HFF-Myc (cell line): ENCODE results near the gene UPB1.

ENCODE experiments used
- DNase-seq: peaks from one replicate; pipeline ENCODE4 v3.0.0-alpha.2; 2011; ENCODE audit warnings: low read depth; ENCODE audit errors: extremely low read depth
- H3K4me3 ChIP-seq: replicated peaks from 2 replicates; pipeline ENCODE4 v1.5.1; 2011; ENCODE audit warnings: low read depth, mild to moderate bottlenecking, control low read depth, low read length
- TF ChIP-seq, protein P1 (sequence below): IDR thresholded peaks from 2 replicates; pipeline ENCODE4 v1.5.1; 2012; ENCODE audit warnings: mild to moderate bottlenecking, low read depth, low read length, control low read depth; ENCODE audit errors: missing control alignments

Gene UPB1

DNA sequence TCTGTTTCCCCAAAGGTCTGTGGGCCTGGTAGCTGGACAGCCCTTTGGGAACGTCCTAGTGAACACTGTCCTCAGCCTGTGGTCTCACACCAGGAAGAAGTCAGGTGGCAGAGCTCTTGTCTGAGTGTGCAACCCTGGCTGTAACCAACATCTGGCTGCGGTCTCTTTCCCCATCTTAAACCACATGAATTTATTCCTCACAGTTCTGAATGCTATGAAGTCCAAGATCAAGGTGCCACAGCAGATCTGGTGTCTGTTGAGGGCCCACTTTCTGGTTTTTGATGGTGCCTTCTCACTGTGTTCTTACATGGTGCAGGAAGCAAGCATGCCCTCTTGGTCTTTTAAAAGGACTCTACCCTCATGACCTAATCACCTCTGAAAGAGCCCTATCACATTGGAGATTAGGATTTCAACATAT lies 2.7 kb downstream of the UPB1 start:
- TF ChIP-seq, protein P1, sequence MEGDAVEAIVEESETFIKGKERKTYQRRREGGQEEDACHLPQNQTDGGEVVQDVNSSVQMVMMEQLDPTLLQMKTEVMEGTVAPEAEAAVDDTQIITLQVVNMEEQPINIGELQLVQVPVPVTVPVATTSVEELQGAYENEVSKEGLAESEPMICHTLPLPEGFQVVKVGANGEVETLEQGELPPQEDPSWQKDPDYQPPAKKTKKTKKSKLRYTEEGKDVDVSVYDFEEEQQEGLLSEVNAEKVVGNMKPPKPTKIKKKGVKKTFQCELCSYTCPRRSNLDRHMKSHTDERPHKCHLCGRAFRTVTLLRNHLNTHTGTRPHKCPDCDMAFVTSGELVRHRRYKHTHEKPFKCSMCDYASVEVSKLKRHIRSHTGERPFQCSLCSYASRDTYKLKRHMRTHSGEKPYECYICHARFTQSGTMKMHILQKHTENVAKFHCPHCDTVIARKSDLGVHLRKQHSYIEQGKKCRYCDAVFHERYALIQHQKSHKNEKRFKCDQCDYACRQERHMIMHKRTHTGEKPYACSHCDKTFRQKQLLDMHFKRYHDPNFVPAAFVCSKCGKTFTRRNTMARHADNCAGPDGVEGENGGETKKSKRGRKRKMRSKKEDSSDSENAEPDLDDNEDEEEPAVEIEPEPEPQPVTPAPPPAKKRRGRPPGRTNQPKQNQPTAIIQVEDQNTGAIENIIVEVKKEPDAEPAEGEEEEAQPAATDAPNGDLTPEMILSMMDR: no peak
- DNase-seq: no peak
- no peak overlapping the region for H3K4me3 ChIP-seq

DNA sequence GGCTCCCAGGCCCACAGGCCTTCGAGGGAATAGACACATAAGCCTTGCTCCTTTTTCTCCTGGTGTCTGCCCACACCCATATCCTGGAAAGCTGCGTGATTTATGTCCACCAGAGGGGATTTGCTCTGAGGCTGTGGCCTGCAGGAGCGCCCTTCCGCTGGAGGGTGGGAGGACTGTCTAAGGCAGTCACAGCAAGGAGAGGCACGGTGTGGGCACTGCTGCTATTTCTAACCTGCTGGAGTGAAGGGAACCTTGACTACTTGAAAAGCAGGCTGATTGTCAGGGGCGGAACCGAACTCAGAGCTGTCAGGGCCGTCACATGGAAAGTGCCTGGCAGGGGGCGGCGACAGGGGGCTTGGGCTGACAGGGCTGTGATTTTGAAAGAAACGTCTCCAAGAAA lies 3.7 kb downstream of the UPB1 start:
- TF ChIP-seq, protein P1: no peak
- H3K4me3 ChIP-seq: no peak overlapping the region
- DNase-seq: no peak

DNA sequence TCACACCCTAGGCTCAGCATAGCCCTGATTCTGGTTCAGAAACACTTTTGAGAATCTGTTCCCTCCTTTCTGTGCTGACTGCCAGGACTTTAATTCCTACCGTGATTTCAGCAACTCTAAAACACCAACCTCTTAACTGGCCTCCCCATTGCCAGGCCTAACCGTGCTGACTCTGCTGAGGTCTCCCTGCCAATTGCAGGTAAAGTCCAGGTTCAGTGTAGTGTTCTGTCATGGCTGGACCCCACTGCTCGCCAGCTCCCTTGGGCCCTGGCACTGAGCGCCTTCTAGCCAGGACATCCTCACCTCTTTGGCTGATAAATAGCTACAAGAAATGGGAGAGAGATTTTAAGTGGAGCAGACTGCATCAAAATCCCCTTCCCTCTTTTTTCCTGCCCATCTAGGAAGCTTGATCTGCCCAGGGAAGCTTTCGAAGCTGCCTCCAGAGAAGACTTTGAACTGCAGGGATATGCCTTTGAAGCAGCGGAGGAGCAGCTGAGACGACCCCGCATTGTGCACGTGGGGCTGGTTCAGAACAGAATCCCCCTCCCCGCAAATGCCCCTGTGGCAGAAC lies 4.7 kb downstream of the UPB1 start:
- no peak for DNase-seq
- H3K4me3 ChIP-seq: no peak overlapping the region
- TF ChIP-seq, protein P1: no peak

DNA sequence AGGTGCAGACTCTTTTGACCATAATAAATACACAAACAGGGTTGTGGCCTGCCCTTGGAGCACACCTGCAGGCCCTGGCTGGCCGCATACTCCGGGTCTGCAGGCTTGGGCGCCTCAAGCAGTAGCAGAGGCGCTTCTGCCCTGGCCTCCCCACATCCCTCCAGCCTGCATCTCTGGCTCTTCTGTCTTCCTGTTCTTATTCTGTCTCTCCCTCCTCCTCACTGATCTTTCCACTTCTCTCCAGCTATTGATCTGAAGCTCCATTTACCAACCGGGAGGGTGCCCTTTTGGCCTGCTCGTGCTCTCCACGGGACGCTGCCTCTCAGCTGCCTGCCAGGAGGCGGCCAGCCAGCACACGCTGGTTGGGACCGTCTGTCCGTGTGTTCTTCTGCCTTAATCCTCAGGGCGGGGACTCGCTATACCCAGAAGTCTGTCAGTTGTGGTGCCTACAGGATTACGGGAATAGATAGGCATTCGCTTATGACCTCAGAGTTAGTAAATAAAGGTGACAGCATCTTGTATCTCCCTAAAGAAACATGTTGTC lies 5.2 kb downstream of the UPB1 start:
- no peak for DNase-seq
- H3K4me3 ChIP-seq: no peak overlapping the region
- TF ChIP-seq, protein P1: no peak

DNA sequence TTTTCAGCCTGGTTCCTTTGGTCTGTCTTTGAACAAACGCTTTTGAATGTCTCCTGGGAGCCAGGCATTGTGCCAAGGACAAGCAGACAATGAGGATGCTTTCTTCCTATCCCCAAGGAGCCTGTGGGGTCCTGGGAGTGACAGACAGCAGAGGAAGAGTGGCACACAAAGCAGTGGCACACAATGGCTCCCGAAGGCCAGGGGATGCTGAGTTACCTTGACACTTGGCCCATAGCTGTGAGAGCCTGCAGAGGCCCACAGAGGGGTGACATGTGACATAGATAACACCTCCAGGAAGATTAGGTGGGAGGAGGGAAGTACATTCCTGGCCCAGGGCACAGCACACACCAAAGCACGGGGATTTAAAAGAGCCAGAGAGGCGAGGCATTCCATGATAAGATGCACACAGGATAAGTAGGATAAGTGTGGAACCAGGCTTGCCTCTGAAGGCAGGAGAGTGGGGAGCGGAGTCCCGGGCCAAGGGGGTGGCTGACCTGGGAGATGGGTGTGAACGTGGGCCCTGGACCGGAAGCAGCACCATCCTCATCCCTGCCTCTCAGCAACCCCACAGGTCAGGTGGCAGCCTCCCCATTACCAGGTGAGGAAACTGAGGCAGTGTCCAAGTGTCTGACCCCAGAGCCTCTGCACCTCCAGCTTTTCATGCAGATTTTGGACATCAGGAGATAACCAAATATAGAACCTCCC lies 6.3 kb downstream of the UPB1 start:
- DNase-seq: no peak
- H3K4me3 ChIP-seq: no peak overlapping the region
- TF ChIP-seq, protein P1: no peak

DNA sequence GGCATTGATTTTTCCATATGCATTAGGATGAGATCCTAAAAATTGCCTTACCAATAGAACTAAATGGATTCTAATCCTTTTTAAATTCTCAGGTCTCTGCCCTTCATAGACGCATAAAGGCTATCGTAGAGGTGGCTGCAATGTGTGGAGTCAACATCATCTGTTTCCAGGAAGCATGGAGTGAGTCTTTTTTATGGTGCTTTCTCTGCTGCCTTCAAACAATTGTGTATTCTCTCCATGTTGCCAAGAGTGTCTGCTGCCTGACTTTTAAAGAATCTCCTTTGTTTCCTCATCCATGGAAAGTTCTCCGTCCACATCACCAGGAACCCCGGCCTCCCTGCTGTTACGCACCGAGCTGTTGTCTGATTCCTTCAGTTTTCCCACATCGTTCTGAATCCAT lies 6.9 kb downstream of the UPB1 start:
- DNase-seq: no peak
- no peak overlapping the region for H3K4me3 ChIP-seq
- TF ChIP-seq, protein P1: no peak
